Endothelial cell of umbilical vein (primary cell): ENCODE results near the gene MC1R. TPM values are rescaled to one million over a fixed set of nuclear protein-coding genes. Genes with fewer than 3 reads are reported as not detected.

Experiments used
- BruUV-seq: library from RNA; stranded (reverse); fragments of 400-500 nt; replicated peaks from 2 replicates; lab custom pipeline; 2021; lab: Mats Ljungman, UMichigan
- CTCF ChIA-PET: fragments of 300-600, 350-600 bp; sonication (Branson Sonifier 250); formaldehyde crosslinking; loops from one replicate; lab custom pipeline; 2021; ENCODE audit warnings: antibody characterized with exemption, inconsistent platforms; lab: Charles Lee
- POLR2A ChIA-PET: fragments of 300-600, 350-600 bp; sonication (Branson Sonifier 250); formaldehyde crosslinking; loops from one replicate; lab custom pipeline; 2021; ENCODE audit warnings: antibody characterized with exemption, inconsistent platforms; lab: Charles Lee
- DNase-seq: peaks from one replicate; pipeline ENCODE4 v3.0.0-alpha.2; 2011; ENCODE audit warnings: low read depth, low spot score
- FAIRE-seq: peaks from 2 replicates; lab custom pipeline; 2011; peaks lifted over from hg19 to GRCh38; lab: Jason Lieb, UNC
- H2AFZ ChIP-seq: 2 replicates; pipeline ENCODE4 v1.6.0; 2012; ENCODE audit warnings: low read depth, low read length, control low read depth, inconsistent platforms
- H3K27ac ChIP-seq: 2 replicates; pipeline ENCODE4 v1.5.1; 2011; ENCODE audit warnings: low read depth, mild to moderate bottlenecking, control low read depth, low read length, moderate library complexity; ENCODE audit not compliant: insufficient read depth
- H3K27me3 ChIP-seq, 2 experiments: 2 replicates each; pipeline versions ENCODE4 v1.6.0 to v1.6.1; 2011; ENCODE audit warnings: low read length in 2 of 2, mixed read lengths in 1 of 2; ENCODE audit not compliant: control insufficient read depth in 2 of 2, insufficient read depth in 2 of 2
- H3K36me3 ChIP-seq, 2 experiments: 2 replicates in 1 of 2; 3 replicates in 1 of 2; pipeline ENCODE4 v1.5.1; 2011; ENCODE audit warnings: low read length in 2 of 2, mild to moderate bottlenecking in 1 of 2, moderate library complexity in 1 of 2; ENCODE audit not compliant: control insufficient read depth in 2 of 2, insufficient read depth in 2 of 2; ENCODE audit errors: extremely low read depth in 1 of 2
- H3K4me1 ChIP-seq: 3 replicates; pipeline ENCODE4 v1.5.1; 2011; ENCODE audit warnings: mild to moderate bottlenecking, low read length; ENCODE audit not compliant: control insufficient read depth, insufficient read depth; ENCODE audit errors: extremely low read depth
- H3K4me2 ChIP-seq: 2 replicates; pipeline ENCODE4 v1.6.1; 2011; ENCODE audit warnings: low read length, control low read depth, mixed read lengths; ENCODE audit not compliant: insufficient read depth
- H3K4me3 ChIP-seq, 3 experiments: fragments of 200-600 bp in 1 of 3; sonication (generic), shearing (Covaris generic) in 1 of 3; replicated peaks in 1 of 3; 2 replicates each; pipeline ENCODE4 v1.5.1; 2011 to 2016; ENCODE audit warnings: control low read depth in 3 of 3, low read length in 3 of 3, mild to moderate bottlenecking in 2 of 3, inconsistent platforms in 1 of 3, low read depth in 1 of 3, moderate library complexity in 1 of 3; ENCODE audit not compliant: insufficient read depth in 1 of 3
- H3K79me2 ChIP-seq: 2 replicates; pipeline ENCODE4 v1.6.0; 2012; ENCODE audit warnings: low read length, inconsistent platforms; ENCODE audit not compliant: control insufficient read depth, insufficient read depth
- H3K9ac ChIP-seq: replicated peaks from 2 replicates; pipeline ENCODE3; 2011; ENCODE audit warnings: low read length, control low read depth; ENCODE audit not compliant: insufficient read depth; ENCODE audit errors: extremely low read depth
- H3K9me1 ChIP-seq: replicated peaks from 3 replicates; pipeline ENCODE4 v1.6.0; 2011; ENCODE audit warnings: mild to moderate bottlenecking, low read length; ENCODE audit not compliant: control insufficient read depth, insufficient read depth; ENCODE audit errors: extremely low read depth
- H3K9me3 ChIP-seq: replicated peaks from 2 replicates; pipeline ENCODE4 v1.5.1; 2012; ENCODE audit warnings: low read length, inconsistent platforms; ENCODE audit not compliant: control insufficient read depth, insufficient read depth
- H4K20me1 ChIP-seq: replicated peaks from 2 replicates; pipeline ENCODE3; 2011; ENCODE audit warnings: mild to moderate bottlenecking, low read length; ENCODE audit not compliant: control insufficient read depth, insufficient read depth; ENCODE audit errors: extremely low read depth
- EZH2 ChIP-seq: IDR thresholded peaks from 2 replicates; pipeline ENCODE4 v1.6.1; 2012; ENCODE audit warnings: borderline replicate concordance, low read depth, mild to moderate bottlenecking, moderate library complexity, low read length, inconsistent platforms; ENCODE audit not compliant: severe bottlenecking
- GATA2 ChIP-seq: IDR thresholded peaks from 2 replicates; pipeline ENCODE4 v1.7.0; 2011; ENCODE audit warnings: low read depth, mild to moderate bottlenecking, moderate library complexity, mixed read lengths, low read length; ENCODE audit not compliant: insufficient read length, insufficient read depth
- JUN ChIP-seq: IDR thresholded peaks from 2 replicates; pipeline ENCODE4 v1.6.1; 2011; ENCODE audit warnings: borderline replicate concordance, low read depth; ENCODE audit not compliant: insufficient read length, insufficient read depth
- MAX ChIP-seq: IDR thresholded peaks from 2 replicates; pipeline ENCODE4 v1.6.1; 2011; ENCODE audit not compliant: insufficient read depth, insufficient read length
- MYC ChIP-seq: IDR thresholded peaks from one replicate; pipeline ENCODE4 v1.6.1; 2011; ENCODE audit warnings: mild to moderate bottlenecking, low read depth, low read length
- POLR2A ChIP-seq: IDR thresholded peaks from 2 replicates; pipeline ENCODE4 v1.6.1; 2012; ENCODE audit warnings: low read depth, mild to moderate bottlenecking, control low read depth, low read length
- POLR2AphosphoS5 ChIP-seq: IDR thresholded peaks from 2 replicates; pipeline ENCODE4 v1.6.1; 2012; ENCODE audit warnings: low read depth, mild to moderate bottlenecking, control low read depth, low read length, moderate library complexity; ENCODE audit not compliant: insufficient read depth
- dilution Hi-C: fragments of 300-500 bp; cut with MboI; formaldehyde crosslinking; loops from one replicate; pipeline ENCODE4 v1.15.0; 2019; ENCODE audit warnings: low sequenced_read_pairs; ENCODE audit not compliant: extremely low pct_ligation_motif_present
- intact Hi-C: fragments of 100-400 bp; cut with micrococcal nuclease; formaldehyde crosslinking; loops from one replicate; pipeline ENCODE4 v1.10.0; 2022
- polyA plus RNA-seq, 4 experiments: library from polyadenylated mRNA; depleted of rRNA in 3 of 4; stranded (reverse) in 3 of 4; unstranded in 1 of 4; fragments of >200 nt; gene quantifications; 2 replicates each; pipeline versions ENCODE4 v1.2.1 to v1.2.3, GENCODE V29; 2011 to 2012; ENCODE audit warnings: missing spikeins in 1 of 4
- total RNA-seq: library from RNA; stranded (reverse); gene quantifications from 2 replicates; pipeline ENCODE4 v1.2.3, GENCODE V29; 2021
- TF ChIP-seq, protein P1 (sequence below), 2 donors: IDR thresholded peaks; 1 replicate in 1 of 2; 2 replicates in 1 of 2; pipeline ENCODE4 v1.5.1; 2011; ENCODE audit warnings: low read length in 2 of 2, mild to moderate bottlenecking in 2 of 2, moderate library complexity in 2 of 2, control low read depth in 1 of 2, inconsistent platforms in 1 of 2, low read depth in 1 of 2; ENCODE audit not compliant: insufficient read depth in 1 of 2; ENCODE audit errors: extremely low read depth in 1 of 2

The MC1R gene
- total and polyA plus RNA-seq, 2 donors (not counting 3 experiments of a cell fraction or from before 2014, with no cell fraction given) = 4.0 to 4.9 TPM

DNA sequence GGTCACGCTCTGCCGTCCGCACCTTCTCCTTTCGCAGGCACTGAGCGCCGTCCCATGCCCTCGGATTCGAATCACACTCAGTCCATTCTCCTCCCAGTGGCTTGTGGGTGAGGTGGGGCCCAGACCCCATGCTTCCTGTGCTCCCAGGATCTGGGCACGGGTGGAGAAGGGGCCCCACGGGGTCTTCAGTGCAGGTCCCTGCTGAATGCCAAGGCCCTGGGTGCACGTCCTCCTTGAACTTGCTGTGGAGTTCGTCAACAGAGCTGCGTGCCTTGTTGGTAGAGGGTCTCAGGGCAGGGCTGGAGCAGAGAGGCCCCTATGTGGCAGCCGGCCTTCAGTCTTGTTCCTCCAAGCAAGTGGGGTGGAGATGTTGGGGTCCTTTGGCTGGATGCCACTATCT lies 7.3 kb upstream of the MC1R start:
- no peak for DNase-seq
- Histone ChIP-seq H3K4me2 (no peak overlapping the region), H2AFZ (no peak overlapping the region), H3K9me1 (no peaks in the 10 kb centered on the region), H3K36me3 (peaks cover 6 to 29% of the 10 kb centered on the region in 2 experiments), H3K79me2 (no peaks in the 10 kb centered on the region), H4K20me1 (no peaks in the 10 kb centered on the region), H3K9me3 (no peaks in the 10 kb centered on the region), H3K9ac (no peak overlapping the region), H3K4me1 (peaks cover 3% of the 10 kb centered on the region), H3K27ac (no peak overlapping the region), H3K27me3 (no peaks in the 10 kb centered on the region), H3K4me3 (no peak overlapping the region)
- TF ChIP-seq GATA2 (no peak), MYC (no peak), EZH2 (no peak), JUN (no peak), POLR2A (no peak), POLR2AphosphoS5 (no peak), MAX (no peak)
- TF ChIP-seq, protein P1, sequence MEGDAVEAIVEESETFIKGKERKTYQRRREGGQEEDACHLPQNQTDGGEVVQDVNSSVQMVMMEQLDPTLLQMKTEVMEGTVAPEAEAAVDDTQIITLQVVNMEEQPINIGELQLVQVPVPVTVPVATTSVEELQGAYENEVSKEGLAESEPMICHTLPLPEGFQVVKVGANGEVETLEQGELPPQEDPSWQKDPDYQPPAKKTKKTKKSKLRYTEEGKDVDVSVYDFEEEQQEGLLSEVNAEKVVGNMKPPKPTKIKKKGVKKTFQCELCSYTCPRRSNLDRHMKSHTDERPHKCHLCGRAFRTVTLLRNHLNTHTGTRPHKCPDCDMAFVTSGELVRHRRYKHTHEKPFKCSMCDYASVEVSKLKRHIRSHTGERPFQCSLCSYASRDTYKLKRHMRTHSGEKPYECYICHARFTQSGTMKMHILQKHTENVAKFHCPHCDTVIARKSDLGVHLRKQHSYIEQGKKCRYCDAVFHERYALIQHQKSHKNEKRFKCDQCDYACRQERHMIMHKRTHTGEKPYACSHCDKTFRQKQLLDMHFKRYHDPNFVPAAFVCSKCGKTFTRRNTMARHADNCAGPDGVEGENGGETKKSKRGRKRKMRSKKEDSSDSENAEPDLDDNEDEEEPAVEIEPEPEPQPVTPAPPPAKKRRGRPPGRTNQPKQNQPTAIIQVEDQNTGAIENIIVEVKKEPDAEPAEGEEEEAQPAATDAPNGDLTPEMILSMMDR (IDR thresholded peaks at IDR 0.05; ENCODE audit: extremely low read depth in 1 of 2, insufficient read depth in 1 of 2, low read depth in 1 of 2, low read length in 2 of 2) = no peak
- no peak for FAIRE-seq
- no TSS peak for BruUV-seq
- ChIA-PET POLR2A (no interaction called here), CTCF (interaction anchor here (1.7 kb wide), 1 partner anchor 12 kb away, joined by 11 read pairs; no protein-coding TSS in a partner anchor)
- dilution Hi-C loops (no loop called here), intact Hi-C loops (no loop called here)
